ENCODE measurements around the gene IL17RD.

DNA sequence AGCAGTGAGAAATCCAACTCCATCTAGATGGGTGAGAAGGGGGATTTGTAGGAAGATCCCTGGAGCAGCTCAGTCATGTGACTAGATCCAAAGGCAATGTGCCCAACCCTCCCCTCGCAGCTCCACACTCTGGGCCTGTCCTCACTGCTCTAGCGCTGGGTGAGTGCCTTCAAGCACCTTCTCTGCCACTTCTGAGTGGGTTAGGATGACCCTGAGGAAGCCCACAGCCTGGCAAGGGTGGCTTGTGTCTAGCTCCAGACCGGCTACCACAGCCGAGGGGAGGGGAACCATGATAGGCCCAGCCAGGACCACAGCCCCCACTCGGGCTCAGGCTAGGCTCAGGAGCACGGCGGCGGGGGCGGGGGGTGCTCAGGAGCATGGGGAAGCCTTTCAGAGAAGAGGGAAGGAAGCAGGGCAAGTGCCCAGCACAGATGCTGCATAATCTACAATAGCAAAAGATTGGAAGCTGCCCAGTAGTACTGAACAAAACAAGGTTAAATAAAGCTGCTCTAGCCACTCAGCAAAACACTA, 103.0 kb downstream of the IL17RD start:
- TF ChIP-seq, protein P1, sequence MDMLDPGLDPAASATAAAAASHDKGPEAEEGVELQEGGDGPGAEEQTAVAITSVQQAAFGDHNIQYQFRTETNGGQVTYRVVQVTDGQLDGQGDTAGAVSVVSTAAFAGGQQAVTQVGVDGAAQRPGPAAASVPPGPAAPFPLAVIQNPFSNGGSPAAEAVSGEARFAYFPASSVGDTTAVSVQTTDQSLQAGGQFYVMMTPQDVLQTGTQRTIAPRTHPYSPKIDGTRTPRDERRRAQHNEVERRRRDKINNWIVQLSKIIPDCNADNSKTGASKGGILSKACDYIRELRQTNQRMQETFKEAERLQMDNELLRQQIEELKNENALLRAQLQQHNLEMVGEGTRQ (IDR thresholded peaks at IDR 0.05; ENCODE audit: borderline replicate concordance, low read depth, low read length): no peak
- TF ChIP-seq, protein P2, sequence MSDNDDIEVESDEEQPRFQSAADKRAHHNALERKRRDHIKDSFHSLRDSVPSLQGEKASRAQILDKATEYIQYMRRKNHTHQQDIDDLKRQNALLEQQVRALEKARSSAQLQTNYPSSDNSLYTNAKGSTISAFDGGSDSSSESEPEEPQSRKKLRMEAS (IDR thresholded peaks at IDR 0.05; ENCODE audit: low read depth): no peak
- TF ChIP-seq TAF1 (IDR thresholded peaks at IDR 0.05; ENCODE audit: borderline replicate concordance, low read depth, low read length): no peak
- TF ChIP-seq FOXJ3 (CRISPR knock-in tag; IDR thresholded peaks at IDR 0.05): no peak
- no peak for TF ChIP-seq POLR2AphosphoS5 (IDR thresholded peaks at IDR 0.05; ENCODE audit: low read depth, low read length)
- TF ChIP-seq, protein P3, sequence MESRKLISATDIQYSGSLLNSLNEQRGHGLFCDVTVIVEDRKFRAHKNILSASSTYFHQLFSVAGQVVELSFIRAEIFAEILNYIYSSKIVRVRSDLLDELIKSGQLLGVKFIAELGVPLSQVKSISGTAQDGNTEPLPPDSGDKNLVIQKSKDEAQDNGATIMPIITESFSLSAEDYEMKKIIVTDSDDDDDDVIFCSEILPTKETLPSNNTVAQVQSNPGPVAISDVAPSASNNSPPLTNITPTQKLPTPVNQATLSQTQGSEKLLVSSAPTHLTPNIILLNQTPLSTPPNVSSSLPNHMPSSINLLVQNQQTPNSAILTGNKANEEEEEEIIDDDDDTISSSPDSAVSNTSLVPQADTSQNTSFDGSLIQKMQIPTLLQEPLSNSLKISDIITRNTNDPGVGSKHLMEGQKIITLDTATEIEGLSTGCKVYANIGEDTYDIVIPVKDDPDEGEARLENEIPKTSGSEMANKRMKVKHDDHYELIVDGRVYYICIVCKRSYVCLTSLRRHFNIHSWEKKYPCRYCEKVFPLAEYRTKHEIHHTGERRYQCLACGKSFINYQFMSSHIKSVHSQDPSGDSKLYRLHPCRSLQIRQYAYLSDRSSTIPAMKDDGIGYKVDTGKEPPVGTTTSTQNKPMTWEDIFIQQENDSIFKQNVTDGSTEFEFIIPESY (IDR thresholded peaks at IDR 0.05; ENCODE audit: borderline replicate concordance, low read depth): no peak
- no peak for TF ChIP-seq EP300 (IDR thresholded peaks at IDR 0.05; ENCODE audit: borderline replicate concordance in 1 of 2, low read depth in 1 of 2, low read length in 1 of 2)
- TF ChIP-seq, protein P4, sequence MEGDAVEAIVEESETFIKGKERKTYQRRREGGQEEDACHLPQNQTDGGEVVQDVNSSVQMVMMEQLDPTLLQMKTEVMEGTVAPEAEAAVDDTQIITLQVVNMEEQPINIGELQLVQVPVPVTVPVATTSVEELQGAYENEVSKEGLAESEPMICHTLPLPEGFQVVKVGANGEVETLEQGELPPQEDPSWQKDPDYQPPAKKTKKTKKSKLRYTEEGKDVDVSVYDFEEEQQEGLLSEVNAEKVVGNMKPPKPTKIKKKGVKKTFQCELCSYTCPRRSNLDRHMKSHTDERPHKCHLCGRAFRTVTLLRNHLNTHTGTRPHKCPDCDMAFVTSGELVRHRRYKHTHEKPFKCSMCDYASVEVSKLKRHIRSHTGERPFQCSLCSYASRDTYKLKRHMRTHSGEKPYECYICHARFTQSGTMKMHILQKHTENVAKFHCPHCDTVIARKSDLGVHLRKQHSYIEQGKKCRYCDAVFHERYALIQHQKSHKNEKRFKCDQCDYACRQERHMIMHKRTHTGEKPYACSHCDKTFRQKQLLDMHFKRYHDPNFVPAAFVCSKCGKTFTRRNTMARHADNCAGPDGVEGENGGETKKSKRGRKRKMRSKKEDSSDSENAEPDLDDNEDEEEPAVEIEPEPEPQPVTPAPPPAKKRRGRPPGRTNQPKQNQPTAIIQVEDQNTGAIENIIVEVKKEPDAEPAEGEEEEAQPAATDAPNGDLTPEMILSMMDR (IDR thresholded peaks at IDR 0.05): no peak
- no peak for TF ChIP-seq RFX5 (IDR thresholded peaks at IDR 0.05; ENCODE audit: low read length)
- TF ChIP-seq YY1 (IDR thresholded peaks at IDR 0.05; ENCODE audit: low read depth): no peak
- no peak for TF ChIP-seq FOXM1 (IDR thresholded peaks at IDR 0.05; ENCODE audit: low read depth)
- TF ChIP-seq TEAD4 (IDR thresholded peaks at IDR 0.05; ENCODE audit: borderline replicate concordance, insufficient read depth): no peak
- TF ChIP-seq, protein P5, sequence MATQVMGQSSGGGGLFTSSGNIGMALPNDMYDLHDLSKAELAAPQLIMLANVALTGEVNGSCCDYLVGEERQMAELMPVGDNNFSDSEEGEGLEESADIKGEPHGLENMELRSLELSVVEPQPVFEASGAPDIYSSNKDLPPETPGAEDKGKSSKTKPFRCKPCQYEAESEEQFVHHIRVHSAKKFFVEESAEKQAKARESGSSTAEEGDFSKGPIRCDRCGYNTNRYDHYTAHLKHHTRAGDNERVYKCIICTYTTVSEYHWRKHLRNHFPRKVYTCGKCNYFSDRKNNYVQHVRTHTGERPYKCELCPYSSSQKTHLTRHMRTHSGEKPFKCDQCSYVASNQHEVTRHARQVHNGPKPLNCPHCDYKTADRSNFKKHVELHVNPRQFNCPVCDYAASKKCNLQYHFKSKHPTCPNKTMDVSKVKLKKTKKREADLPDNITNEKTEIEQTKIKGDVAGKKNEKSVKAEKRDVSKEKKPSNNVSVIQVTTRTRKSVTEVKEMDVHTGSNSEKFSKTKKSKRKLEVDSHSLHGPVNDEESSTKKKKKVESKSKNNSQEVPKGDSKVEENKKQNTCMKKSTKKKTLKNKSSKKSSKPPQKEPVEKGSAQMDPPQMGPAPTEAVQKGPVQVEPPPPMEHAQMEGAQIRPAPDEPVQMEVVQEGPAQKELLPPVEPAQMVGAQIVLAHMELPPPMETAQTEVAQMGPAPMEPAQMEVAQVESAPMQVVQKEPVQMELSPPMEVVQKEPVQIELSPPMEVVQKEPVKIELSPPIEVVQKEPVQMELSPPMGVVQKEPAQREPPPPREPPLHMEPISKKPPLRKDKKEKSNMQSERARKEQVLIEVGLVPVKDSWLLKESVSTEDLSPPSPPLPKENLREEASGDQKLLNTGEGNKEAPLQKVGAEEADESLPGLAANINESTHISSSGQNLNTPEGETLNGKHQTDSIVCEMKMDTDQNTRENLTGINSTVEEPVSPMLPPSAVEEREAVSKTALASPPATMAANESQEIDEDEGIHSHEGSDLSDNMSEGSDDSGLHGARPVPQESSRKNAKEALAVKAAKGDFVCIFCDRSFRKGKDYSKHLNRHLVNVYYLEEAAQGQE (IDR thresholded peaks at IDR 0.05; ENCODE audit: low read depth, low read length): no peak
- TF ChIP-seq EZH2phosphoT487 (IDR thresholded peaks at IDR 0.05; ENCODE audit: borderline replicate concordance, low read depth): no peak

All from SK-N-SH (cell line).